GM12874 (cell line): ENCODE results near the gene KRT36.

ENCODE experiments used
- CTCF ChIP-seq: IDR thresholded peaks from 2 replicates; pipeline ENCODE4 v1.5.1; 2011; ENCODE audit warnings: low read depth, mild to moderate bottlenecking, control low read depth, low read length, moderate library complexity; ENCODE audit not compliant: insufficient read depth

Gene KRT36

GRCh38 chr17:41478237-41478636, 11.5 kb downstream of the KRT36 start:
- TF ChIP-seq CTCF: no peak

GRCh38 chr17:41476866-41477815, 12.6 kb downstream of the KRT36 start:
- TF ChIP-seq CTCF: no peak

DNA sequence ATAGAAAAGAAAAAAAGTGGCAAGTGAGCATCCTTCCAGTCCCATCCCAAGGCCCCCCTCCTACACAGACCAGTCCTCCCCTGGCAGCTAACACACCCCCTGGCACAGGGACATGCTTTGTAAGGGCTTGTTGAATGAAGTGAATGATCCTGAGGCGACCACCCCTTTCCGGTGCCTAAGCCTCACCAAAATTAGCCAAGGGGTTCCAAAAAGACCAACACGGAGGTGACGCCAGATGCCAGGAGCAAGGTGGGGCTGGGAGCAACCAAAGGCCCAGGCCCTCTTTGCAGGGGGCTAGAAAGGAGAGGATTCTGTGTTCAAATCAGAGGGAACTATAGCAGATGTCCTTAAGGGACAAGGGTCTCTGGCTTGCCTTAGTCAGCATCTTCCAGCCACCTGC, 14.3 kb downstream of the KRT36 start:
- no peak for TF ChIP-seq CTCF

- no peak for TF ChIP-seq CTCF
Measured at GRCh38 chr17:41474863-41475262, 14.8 kb downstream of the KRT36 start.

- TF ChIP-seq CTCF: no peak
Measured at GRCh38 chr17:41468346-41468745, 21.4 kb downstream of the KRT36 start.

DNA sequence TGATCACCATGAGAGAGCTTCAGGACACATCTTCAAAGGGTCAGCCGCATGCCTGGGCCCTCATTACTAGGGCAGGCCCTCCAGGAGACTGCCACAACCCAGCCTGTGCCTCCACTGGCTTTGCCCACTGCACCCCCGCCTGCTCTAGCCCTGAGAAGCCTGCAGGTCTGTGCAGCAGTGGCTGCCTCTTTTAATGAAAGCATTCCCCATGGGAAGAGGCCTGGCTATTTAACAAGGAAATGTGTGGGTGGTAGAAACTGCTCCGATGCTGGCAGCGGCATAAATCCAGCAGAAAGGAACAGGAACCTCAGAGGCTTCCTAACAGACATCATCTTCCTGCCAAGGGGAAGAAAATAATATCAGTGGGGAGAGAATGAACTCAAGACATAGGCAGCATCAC, 22.1 kb downstream of the KRT36 start:
- no peak for TF ChIP-seq CTCF

DNA sequence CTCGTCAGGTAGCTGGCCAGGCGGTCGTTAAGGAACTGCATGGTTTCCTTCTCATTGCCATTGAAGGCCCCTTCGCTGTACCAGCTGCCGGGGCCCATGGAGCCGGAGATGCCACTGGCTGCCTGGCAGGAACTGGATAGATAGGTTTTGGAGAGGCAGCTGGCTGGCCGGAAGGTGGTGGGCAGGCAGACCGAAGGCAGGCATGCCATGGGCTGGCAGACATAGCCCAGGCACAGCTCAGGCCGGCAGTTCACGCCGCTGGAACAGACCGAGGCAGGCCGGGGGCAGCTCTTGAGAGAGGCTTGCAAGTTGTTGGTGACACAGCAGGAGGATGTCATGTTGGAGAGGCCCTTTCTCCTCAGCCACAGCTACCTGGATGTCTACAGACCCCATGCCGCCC, 22.7 kb downstream of the KRT36 start, which contains the start of gene KRT32:
Gene KRT32, minus strand, starts transcription at position 399 of the 400 bp plus-strand sequence. Its CDS starts 61 bp downstream, at position 338.
- no peak for TF ChIP-seq CTCF
